RWPE2 (cell line): ENCODE data around the gene GPR142.
A peak's percentile ranks its signal among the peaks of the same experiment; 100 is the strongest.

Experiments
- ATAC-seq: fragments of 200-7000 bp; cut with Tn5 transposase; 3 replicates; pipeline ENCODE4 v1.9.1; 2021; ENCODE audit warnings: low read depth
- DNase-seq: peaks from one replicate; pipeline ENCODE4 v3.0.0-alpha.2; 2020; ENCODE audit warnings: low spot score
- H3K27ac ChIP-seq: fragments of 450-650 bp; 2 replicates; pipeline ENCODE4 v1.5.1; 2017; ENCODE audit warnings: mild to moderate bottlenecking; ENCODE audit not compliant: poor library complexity, severe bottlenecking
- H3K27me3 ChIP-seq: fragments of 250-450 bp; sonication (Bioruptor Pico); 2 replicates; pipeline ENCODE4 v1.5.1; 2021; ENCODE audit warnings: mild to moderate bottlenecking, moderate library complexity; ENCODE audit not compliant: insufficient read depth, poor library complexity, severe bottlenecking
- H3K36me3 ChIP-seq: fragments of 250-450 bp; sonication (Bioruptor Pico); 2 replicates; pipeline ENCODE4 v1.5.1; 2020; ENCODE audit warnings: low read depth, mild to moderate bottlenecking, moderate library complexity
- H3K4me1 ChIP-seq: fragments of 250-450 bp; sonication (Bioruptor Pico); 2 replicates; pipeline ENCODE4 v1.5.1; 2021; ENCODE audit warnings: mild to moderate bottlenecking, moderate library complexity; ENCODE audit not compliant: insufficient read depth, poor library complexity, severe bottlenecking
- H3K4me3 ChIP-seq: fragments of 250-450 bp; sonication (Bioruptor Pico); 2 replicates; pipeline ENCODE4 v1.5.1; 2021; ENCODE audit warnings: mild to moderate bottlenecking, moderate library complexity; ENCODE audit not compliant: severe bottlenecking
- H3K9me3 ChIP-seq: fragments of 250-450 bp; sonication (Bioruptor Pico); 2 replicates; pipeline ENCODE4 v1.5.1; 2021; ENCODE audit warnings: mild to moderate bottlenecking, moderate library complexity; ENCODE audit not compliant: severe bottlenecking
- CTCF ChIP-seq: fragments of 450-650 bp; IDR thresholded peaks from one replicate; pipeline ENCODE4 v1.5.1; 2017; ENCODE audit warnings: mild to moderate bottlenecking, moderate library complexity; ENCODE audit not compliant: poor library complexity, severe bottlenecking

GPR142 gene

GRCh38 chr17:74343121-74343520 lies 24.2 kb upstream of the GPR142 start:
- Histone ChIP-seq H3K36me3 (no peaks in the 10 kb centered on the region), H3K9me3 (no peaks in the 10 kb centered on the region), H3K4me3 (no peak overlapping the region), H3K27me3 (peaks cover under 1% of the 10 kb centered on the region), H3K4me1 (peaks cover 7% of the 10 kb centered on the region), H3K27ac (no peak overlapping the region)
- ATAC-seq (no peak), DNase-seq (no peak)
- no peak for TF ChIP-seq CTCF

- Histone ChIP-seq H3K36me3 (no peaks in the 10 kb centered on the region), H3K4me1 (peaks cover 7% of the 10 kb centered on the region), H3K4me3 (no peak overlapping the region), H3K9me3 (no peaks in the 10 kb centered on the region), H3K27ac (no peak overlapping the region), H3K27me3 (peaks cover 6% of the 10 kb centered on the region)
- no peak for TF ChIP-seq CTCF
- no peak for DNase-seq
- no peak for ATAC-seq
Measured at GRCh38 chr17:74343526-74344284, 23.6 kb upstream of the GPR142 start.

GRCh38 chr17:74344658-74345057 lies 22.6 kb upstream of the GPR142 start:
- no peak overlapping the region for H3K27ac ChIP-seq
- ATAC-seq (no peak), DNase-seq (no peak)
- no peak overlapping the region for H3K4me3 ChIP-seq
- H3K9me3 ChIP-seq = no peaks in the 10 kb centered on the region
- TF ChIP-seq CTCF = no peak
- peaks cover 7% of the 10 kb centered on the region for H3K4me1 ChIP-seq
- H3K36me3 ChIP-seq = no peaks in the 10 kb centered on the region
- H3K27me3 ChIP-seq = peaks cover 15% of the 10 kb centered on the region

- Histone ChIP-seq H3K4me1 (peaks cover 7% of the 10 kb centered on the region), H3K9me3 (no peaks in the 10 kb centered on the region), H3K36me3 (no peaks in the 10 kb centered on the region), H3K27me3 (peaks cover 21% of the 10 kb centered on the region), H3K27ac (no peak overlapping the region), H3K4me3 (no peak overlapping the region)
- ATAC-seq (peak; percentile 35; the same call in 2 of the 3 replicates), DNase-seq (no peak)
- TF ChIP-seq CTCF = no peak
Measured at GRCh38 chr17:74345433-74346241, 21.7 kb upstream of the GPR142 start.

- H3K4me1 ChIP-seq = peaks cover 7% of the 10 kb centered on the region
- DNase-seq = no peak
- H3K27ac ChIP-seq = no peak overlapping the region
- H3K4me3 ChIP-seq = no peak overlapping the region
- H3K9me3 ChIP-seq = no peaks in the 10 kb centered on the region
- TF ChIP-seq CTCF = no peak
- H3K36me3 ChIP-seq = no peaks in the 10 kb centered on the region
- H3K27me3 ChIP-seq = peaks cover 41% of the 10 kb centered on the region
- no peak for ATAC-seq
Measured at GRCh38 chr17:74347646-74348045, 19.7 kb upstream of the GPR142 start.
